ENCODE results near the gene PSMD14. TPM values are rescaled to one million over a fixed set of nuclear protein-coding genes. Genes with fewer than 3 reads are reported as not detected.

Gene PSMD14
- total and polyA plus RNA-seq, 2 of the 13 experiments (the other 11 are each of a cell fraction or from before 2014, with no cell fraction given), result 60.6 to 149 TPM

- TF ChIP-seq PAXIP1 (CRISPR knock-in tag; conservative IDR thresholded peaks at IDR 0.05) (peak; percentile 57), SP140L (CRISPR knock-in tag; IDR thresholded peaks at IDR 0.05; ENCODE audit: borderline replicate concordance) (peak; percentile 92; the same call in 1 of the 2 replicates), ZNF788 (CRISPR knock-in tag; IDR thresholded peaks at IDR 0.05; ENCODE audit: borderline replicate concordance) (peak; percentile 81; the same call in 1 of the 2 replicates), ZNF251 (CRISPR knock-in tag; IDR thresholded peaks at IDR 0.05) (no peak), ADNP (CRISPR knock-in tag; IDR thresholded peaks at IDR 0.05) (no peak), ZNF704 (CRISPR knock-in tag; IDR thresholded peaks at IDR 0.05; ENCODE audit: borderline replicate concordance) (0 out of 2 replicates have a peak, but pooled peaks have one; percentile 28), NAIF1 (CRISPR knock-in tag; IDR thresholded peaks at IDR 0.05; ENCODE audit: borderline replicate concordance) (peak; percentile 86; the same call in 1 of the 2 replicates), ZNF333 (CRISPR knock-in tag; IDR thresholded peaks at IDR 0.05; ENCODE audit: borderline replicate concordance) (peak; percentile 98; the same call in 1 of the 2 replicates), ZNF343 (CRISPR knock-in tag; IDR thresholded peaks at IDR 0.05) (peak; percentile 79; the same call in 1 of the 2 replicates), ZNF713 (CRISPR knock-in tag; IDR thresholded peaks at IDR 0.05) (no peak), ZBTB43 (CRISPR knock-in tag; conservative IDR thresholded peaks at IDR 0.05) (peak; percentile 54), ZFYVE20 (CRISPR knock-in tag; IDR thresholded peaks at IDR 0.05; ENCODE audit: borderline replicate concordance, low read depth) (no peak), ZNF775 (CRISPR knock-in tag; IDR thresholded peaks at IDR 0.05; ENCODE audit: borderline replicate concordance) (0 out of 2 replicates have a peak, but pooled peaks have one; percentile 39), PPARG (CRISPR knock-in tag; conservative IDR thresholded peaks at IDR 0.05) (no peak), TBL1XR1 (IDR thresholded peaks at IDR 0.05; ENCODE audit: borderline replicate concordance, low read length, partially characterized antibody) (peak; percentile 43), FOXK2 (IDR thresholded peaks at IDR 0.05) (no peak), SALL2 (CRISPR knock-in tag; IDR thresholded peaks at IDR 0.05) (peak; percentile 69; the same call in 1 of the 2 replicates), FUBP1 (CRISPR knock-in tag; IDR thresholded peaks at IDR 0.05; ENCODE audit: borderline replicate concordance) (0 out of 2 replicates have a peak, but pooled peaks have one; percentile 24), ATF1 (CRISPR knock-in tag; IDR thresholded peaks at IDR 0.05) (0 out of 2 replicates have a peak, but pooled peaks have one; percentile 44)
Observed at GRCh38 chr2:161308178-161308955, at the start of gene PSMD14 (continued).

All from HepG2 (cell line).